IMR-90 (cell line): ENCODE data around the gene PPP1R9A.

Experiments used
- CTCF ChIP-seq: conservative IDR thresholded peaks from 2 replicates; pipeline ENCODE4 v1.5.1; 2012; ENCODE audit warnings: mild to moderate bottlenecking, low read depth, low read length, improper control_type of control experiment
- MAZ ChIP-seq: IDR thresholded peaks from 2 replicates; pipeline ENCODE4 v1.6.1; 2012; ENCODE audit warnings: low read depth, mild to moderate bottlenecking, low read length, improper control_type of control experiment, moderate library complexity, borderline replicate concordance
- MXI1 ChIP-seq: IDR thresholded peaks from 2 replicates; pipeline ENCODE4 v1.6.1; 2012; ENCODE audit warnings: low read depth, mild to moderate bottlenecking, low read length, moderate library complexity, borderline replicate concordance
- NFE2L2 ChIP-seq: fragments of 150-350 bp; IDR thresholded peaks from 2 replicates; pipeline ENCODE4 v1.6.1; 2016; ENCODE audit warnings: low read depth, mild to moderate bottlenecking, low read length
- POLR2A ChIP-seq: IDR thresholded peaks from 2 replicates; pipeline ENCODE4 v1.6.1; 2012; ENCODE audit warnings: mild to moderate bottlenecking, low read depth, low read length
- RCOR1 ChIP-seq: IDR thresholded peaks from 2 replicates; pipeline ENCODE4 v1.6.1; 2012; ENCODE audit warnings: mild to moderate bottlenecking, low read length, improper control_type of control experiment; ENCODE audit not compliant: insufficient replicate concordance
- RFX5 ChIP-seq: IDR thresholded peaks from 2 replicates; pipeline ENCODE4 v1.8.0; 2012; ENCODE audit warnings: low read depth, mild to moderate bottlenecking, low read length, moderate library complexity

- TF ChIP-seq CTCF (no peak), POLR2A (no peak), RFX5 (no peak), RCOR1 (no peak), MXI1 (no peak), MAZ (no peak), NFE2L2 (no peak)
Measured at GRCh38 chr7:95262875-95263274, 355.5 kb downstream of the PPP1R9A start.
